ENCODE data around the gene ATXN10. TPM values are rescaled to one million over a fixed set of nuclear protein-coding genes. Genes with fewer than 3 reads are reported as not detected.

ATXN10 gene
- total and polyA plus RNA-seq, 2 of the 8 experiments (the other 6 are each of a cell fraction or from before 2014, with no cell fraction given): 134 to 210 TPM

DNA sequence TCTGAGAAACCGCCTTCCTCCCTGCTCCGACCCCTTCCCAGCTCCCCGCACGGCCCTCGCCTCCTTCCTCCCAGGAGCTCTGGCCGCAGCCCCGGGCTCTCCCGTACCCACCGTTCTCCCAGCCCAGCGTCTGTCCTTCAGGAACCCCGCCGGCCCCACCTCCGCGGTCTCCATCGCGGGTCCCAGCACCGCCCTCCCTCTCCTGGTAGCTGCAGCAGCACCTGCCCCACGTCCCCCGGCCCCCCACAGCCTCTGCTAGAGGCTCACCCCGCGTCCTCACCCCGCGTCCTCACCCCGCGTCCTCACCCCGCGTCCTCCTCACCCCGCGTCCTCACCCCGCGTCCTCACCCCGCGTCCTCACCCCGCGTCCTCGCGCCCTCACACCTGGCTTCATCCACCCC is 219.4 kb downstream of the ATXN10 start:
- no peak overlapping the region for H3K18ac ChIP-seq (ENCODE audit: extremely low read depth, low read length)
- no peak overlapping the region for H3K14ac ChIP-seq (ENCODE audit: insufficient read length)
- H3K9ac ChIP-seq (replicated peaks in 1 of 4; ENCODE audit: extremely low read depth in 1 of 4, low read depth in 3 of 4, low read length in 3 of 4): no peak overlapping the region
- FAIRE-seq (no peak), DNase-seq (ENCODE audit: low read depth in 1 of 2, low spot score in 2 of 2) (no peak)
- no peak overlapping the region for H4K91ac ChIP-seq (replicated peaks; ENCODE audit: insufficient read length, low read length)
- H2AFZ ChIP-seq (ENCODE audit: low read length): no peak overlapping the region
- no peaks in the 10 kb centered on the region for H3K79me2 ChIP-seq (ENCODE audit: control insufficient read depth in 1 of 2, insufficient read depth in 2 of 2, low read length in 2 of 2)
- peak overlapping the region; percentile 41; the same call in 1 of the 2 replicates for H4K8ac ChIP-seq (ENCODE audit: extremely low read depth, insufficient read depth, low read length)
- H2BK5ac ChIP-seq (ENCODE audit: low read depth, low read length): no peak overlapping the region
- TF ChIP-seq GABPA (IDR thresholded peaks at IDR 0.05; ENCODE audit: borderline replicate concordance, insufficient read depth, low read length) (peak; percentile 44; the same call in 1 of the 2 replicates), RAD21 (IDR thresholded peaks at IDR 0.05 in 1 of 2, conservative IDR thresholded peaks at IDR 0.05 in 1 of 2; ENCODE audit: low read depth in 2 of 2, low read length in 2 of 2) (no peak)
- ChIA-PET POLR2A (ENCODE audit: partially characterized antibody) (interaction anchor here (1.0 kb wide), 1 partner anchor 15 kb away, joined by 3 read pairs; no protein-coding TSS in a partner anchor), CTCF (ENCODE audit: partially characterized antibody) (interaction anchor here (1.0 to 6.6 kb wide), 5 partner anchors 10 to 103 kb away, joined by 3 to 39 read pairs (median 3); no protein-coding TSS in a partner anchor)
- no peak overlapping the region for H2BK120ac ChIP-seq (replicated peaks; ENCODE audit: low read depth, low read length)
- H2BK15ac ChIP-seq (ENCODE audit: low read length): no peak overlapping the region
- no peak overlapping the region for H4K5ac ChIP-seq (ENCODE audit: insufficient read length, low read depth, low read length)
- no peak overlapping the region for H3K4me3 ChIP-seq (ENCODE audit: extremely low read depth in 1 of 4, insufficient read depth in 2 of 4, low read depth in 3 of 4, low read length in 4 of 4)
- no peak overlapping the region for H3K56ac ChIP-seq (replicated peaks; ENCODE audit: insufficient read length, low read depth, low read length)
- no peak overlapping the region for H3K4me2 ChIP-seq (ENCODE audit: insufficient read depth in 1 of 2, low read depth in 2 of 2, low read length in 2 of 2)
- no peak overlapping the region for H3K23ac ChIP-seq (ENCODE audit: insufficient read length)
- H3K36me3 ChIP-seq (ENCODE audit: control insufficient read depth in 2 of 4, insufficient read depth in 4 of 4, low read length in 3 of 4): no peaks in the 10 kb centered on the region
- H2BK12ac ChIP-seq (ENCODE audit: low read depth, low read length): no peak overlapping the region
- no peak overlapping the region for H2BK20ac ChIP-seq (ENCODE audit: low read length)
- H3K4me1 ChIP-seq (replicated peaks in 1 of 4; ENCODE audit: control insufficient read depth in 3 of 4, insufficient read depth in 4 of 4, low read length in 3 of 4): peaks cover 0 to 7% (median 5%) of the 10 kb centered on the region in 4 experiments; a peak in 6 of 7 replicates
- H3K27me3 ChIP-seq (replicated peaks in 1 of 4; ENCODE audit: control insufficient read depth in 3 of 4, extremely low read depth in 1 of 4, insufficient read depth in 3 of 4, low read length in 3 of 4): peaks cover 0 to 2% (median 0%) of the 10 kb centered on the region in 4 experiments; a peak in 2 of 7 replicates
- no peak overlapping the region for H2AK5ac ChIP-seq (ENCODE audit: low read depth, low read length)
- no CpG with 5 or more reads among the region's 37 CpGs for WGBS, 2 experiments (ENCODE audit: extremely low coverage in 1 of 2, insufficient coverage in 1 of 2, insufficient read length in 1 of 2, insufficient replicate concordance in 2 of 2, low coverage in 1 of 2, low lambda C conversion rate in 2 of 2, missing lambda C conversion rate in 1 of 2)
- H4K20me1 ChIP-seq (replicated peaks in 1 of 2; ENCODE audit: control insufficient read depth in 1 of 2, insufficient read depth in 2 of 2, low read length in 2 of 2): peaks cover 2 to 5% of the 10 kb centered on the region in 2 experiments
- H3K79me1 ChIP-seq (ENCODE audit: low read depth, low read length): no peaks in the 10 kb centered on the region
- H3K27ac ChIP-seq (ENCODE audit: low read depth, low read length): no peak overlapping the region
- H3K23me2 ChIP-seq (ENCODE audit: low read depth, low read length): no peaks in the 10 kb centered on the region; the same call in 1 of the 2 replicates
- no peak overlapping the region for H3K4ac ChIP-seq (replicated peaks; ENCODE audit: insufficient read length, low read depth, low read length)
- H3K9me3 ChIP-seq (ENCODE audit: insufficient read depth in 2 of 2, low read depth in 1 of 2, low read length in 1 of 2): no peaks in the 10 kb centered on the region

All from H1 (cell line).